ENCODE data around the gene ACSF3.
"Not testable (repeated sequence)": the region's sequence is repeated elsewhere in the genome, so short reads cannot be mapped to it uniquely, and the experiment has no call there.

ACSF3 gene

DNA sequence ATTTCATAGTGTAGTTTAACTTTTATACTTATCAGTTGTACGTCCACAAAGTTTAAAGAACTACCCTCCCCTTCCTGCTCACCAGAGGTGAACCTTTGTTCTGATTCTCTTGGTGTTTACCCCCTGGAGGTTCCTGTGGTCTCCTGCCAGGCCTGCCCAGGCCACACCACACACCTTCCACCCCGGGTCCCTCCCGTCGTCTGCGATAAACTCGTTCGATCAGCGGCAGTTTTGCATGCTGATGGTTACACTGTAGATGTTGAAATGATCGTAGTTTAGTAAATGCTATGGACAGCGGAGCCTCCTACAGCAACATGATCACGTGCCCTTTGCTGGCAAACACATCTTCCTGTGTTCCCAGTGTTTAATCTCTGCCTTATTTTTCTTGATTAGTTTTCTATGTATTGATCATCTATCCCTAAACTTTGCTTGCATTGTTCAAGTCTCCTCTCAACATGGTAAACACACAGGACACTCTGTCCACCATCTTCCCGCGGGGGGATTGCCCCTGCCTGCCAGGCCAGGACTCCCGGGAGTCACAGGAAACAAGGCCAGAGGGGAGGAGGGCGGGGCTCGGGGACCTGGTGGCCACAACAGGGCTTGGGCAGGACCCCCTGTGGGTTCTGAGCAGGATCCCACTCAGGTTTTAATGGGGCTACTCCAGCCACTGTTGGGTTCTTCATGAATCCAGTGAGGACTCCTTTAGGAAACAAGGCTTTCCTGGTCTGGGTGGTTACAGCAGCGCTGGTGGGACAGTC, 2.8 kb upstream of the ACSF3 start:
- H3K27me3 Mint-ChIP-seq: peaks cover 2% of the 10 kb centered on the region
- H3K9me3 Mint-ChIP-seq: no peaks in the 10 kb centered on the region
- H3K4me3 Mint-ChIP-seq: no peak overlapping the region
- H3K27ac Mint-ChIP-seq: no peak overlapping the region
- ATAC-seq: no peak
- DNase-seq: no peak
- H3K4me1 Mint-ChIP-seq: peaks cover 18% of the 10 kb centered on the region
- peaks cover 3% of the 10 kb centered on the region for H3K36me3 Mint-ChIP-seq (ENCODE audit: low read depth)

DNA sequence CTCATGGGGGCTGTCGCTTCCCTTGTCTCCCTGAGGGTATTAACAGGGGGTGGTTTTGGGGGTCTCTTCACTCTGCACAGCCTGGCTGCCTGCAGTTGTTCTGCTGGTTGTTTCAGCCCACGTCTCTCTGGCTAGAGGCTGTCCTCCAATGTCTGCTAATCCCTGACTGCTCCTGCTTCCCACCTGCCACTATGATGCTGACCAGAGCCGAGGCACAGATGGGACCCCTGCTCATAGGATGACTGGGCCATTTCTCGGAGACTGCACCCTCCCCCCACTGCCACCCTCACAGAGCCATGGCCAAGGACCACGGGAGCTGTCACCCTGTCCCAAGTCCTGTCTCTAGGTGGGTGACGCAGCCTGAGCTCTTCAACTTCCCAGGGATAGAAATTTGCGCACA, 1.6 kb upstream of the ACSF3 start:
- H3K4me1 Mint-ChIP-seq: peaks cover 30% of the 10 kb centered on the region
- peaks cover 2% of the 10 kb centered on the region for H3K27me3 Mint-ChIP-seq
- H3K4me3 Mint-ChIP-seq: peak overlapping the region; percentile 13
- ATAC-seq: no peak
- H3K27ac Mint-ChIP-seq: no peak overlapping the region
- no peaks in the 10 kb centered on the region for H3K9me3 Mint-ChIP-seq
- H3K36me3 Mint-ChIP-seq (ENCODE audit: low read depth): peaks cover 3% of the 10 kb centered on the region
- DNase-seq: no peak

DNA sequence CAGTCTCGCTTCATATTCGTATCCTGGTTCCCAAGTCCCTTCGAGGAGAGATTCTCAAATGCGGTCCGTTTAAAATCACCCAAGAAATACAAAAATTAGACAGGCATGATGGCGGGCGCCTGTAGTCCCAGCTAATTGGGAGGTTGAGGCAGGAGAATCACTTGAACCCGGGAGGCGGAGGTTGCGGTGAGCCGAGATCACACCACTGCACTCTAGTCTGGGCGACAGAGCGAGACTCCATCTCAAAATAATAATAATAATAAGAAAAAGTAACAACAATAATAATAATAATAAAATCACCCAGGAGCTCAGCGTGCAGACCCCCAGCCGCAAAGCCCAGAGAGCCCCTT, 425 bp upstream of the ACSF3 start:
- not testable (repeated sequence) for H3K36me3 Mint-ChIP-seq (ENCODE audit: low read depth); H3K27me3 Mint-ChIP-seq; DNase-seq; ATAC-seq; H3K9me3 Mint-ChIP-seq
- Mint-ChIP-seq H3K4me1 (peaks cover 42% of the 10 kb centered on the region), H3K4me3 (peak overlapping the region; percentile 65), H3K27ac (peak overlapping the region; percentile 73)

DNA sequence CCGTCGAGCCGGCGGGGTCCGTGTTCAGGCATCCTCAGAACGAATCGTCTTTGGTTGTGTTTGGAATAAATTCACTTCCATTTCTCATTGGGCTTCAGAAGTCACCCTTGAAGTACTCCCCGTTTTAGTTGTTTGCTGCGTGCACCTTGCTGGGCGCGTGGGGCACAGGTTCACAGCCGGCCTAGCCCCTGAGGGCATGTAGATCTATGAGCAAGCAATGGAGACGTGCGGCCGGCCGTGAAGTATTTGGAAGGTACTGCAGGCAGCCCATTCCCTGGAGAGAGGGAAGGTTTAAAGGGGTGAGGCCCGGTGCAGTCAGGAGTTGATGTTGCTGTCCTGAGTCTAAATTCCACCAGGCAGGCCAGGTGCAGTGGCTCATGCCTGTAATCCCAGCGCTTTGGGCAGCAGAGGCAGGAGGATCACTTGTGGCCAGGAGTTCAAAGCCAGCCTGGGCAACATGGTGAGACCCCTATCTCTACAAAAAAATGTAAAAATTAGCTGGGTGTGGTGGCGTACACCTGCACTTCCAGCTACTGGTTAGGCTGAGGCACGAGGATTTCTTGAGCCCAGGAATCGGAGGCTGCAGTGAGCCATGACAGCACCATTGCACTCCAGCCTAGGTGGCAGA, 714 bp downstream of the ACSF3 start:
- Mint-ChIP-seq H3K36me3 (ENCODE audit: low read depth) (peaks cover 10% of the 10 kb centered on the region), H3K9me3 (no peaks in the 10 kb centered on the region), H3K27me3 (peaks cover 2% of the 10 kb centered on the region), H3K4me3 (peak overlapping the region; percentile 99), H3K4me1 (peaks cover 52% of the 10 kb centered on the region), H3K27ac (peak overlapping the region; percentile 98)
- no peak for ATAC-seq
- DNase-seq: peak; percentile 29

DNA sequence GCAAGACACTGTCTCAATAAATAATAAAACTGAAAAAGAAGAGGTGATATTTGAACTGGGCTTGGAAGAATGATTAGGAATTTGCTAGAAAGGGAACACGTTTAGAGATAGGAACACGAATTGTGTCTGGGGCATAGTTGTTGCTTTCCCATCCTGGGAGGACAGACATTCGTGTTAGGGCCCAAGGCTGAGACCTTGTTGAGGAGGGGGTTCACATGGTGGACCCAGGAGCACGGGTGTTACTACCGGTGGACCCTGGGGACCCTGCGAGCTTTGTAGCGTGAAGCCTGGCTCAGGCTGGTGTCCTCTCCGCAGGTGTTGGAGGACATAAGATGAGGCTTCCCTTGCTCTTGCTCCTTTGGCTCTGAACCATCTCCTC, 1.2 kb downstream of the ACSF3 start:
- no peak for ATAC-seq
- H3K27me3 Mint-ChIP-seq: no peaks in the 10 kb centered on the region
- peak overlapping the region; percentile 99 for H3K4me3 Mint-ChIP-seq
- peak overlapping the region; percentile 98 for H3K27ac Mint-ChIP-seq
- no peak for DNase-seq
- H3K4me1 Mint-ChIP-seq: peaks cover 57% of the 10 kb centered on the region
- no peaks in the 10 kb centered on the region for H3K9me3 Mint-ChIP-seq
- H3K36me3 Mint-ChIP-seq (ENCODE audit: low read depth): peaks cover 10% of the 10 kb centered on the region

DNA sequence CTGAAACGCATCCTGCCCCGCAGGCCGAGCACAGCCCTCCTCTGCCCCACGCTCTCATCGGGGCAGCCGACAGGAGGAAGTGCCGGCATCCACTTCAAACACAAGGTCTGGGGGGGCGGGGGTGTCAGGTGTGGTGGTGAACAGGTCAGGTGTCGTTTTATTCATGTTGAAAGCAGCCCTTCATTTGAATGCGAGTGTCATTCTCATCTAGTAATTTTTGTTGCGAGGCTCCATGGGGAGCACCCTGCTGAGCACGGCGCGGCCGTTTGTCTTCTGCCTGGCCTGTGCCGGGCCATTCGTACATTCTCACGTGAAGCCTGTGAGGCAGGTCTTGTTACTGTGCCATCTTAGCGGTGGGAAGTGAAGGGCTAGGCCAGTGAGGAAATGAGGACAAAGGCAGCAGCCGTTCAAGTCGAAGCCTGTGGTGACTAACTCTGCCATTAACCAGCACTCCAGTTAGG, 1.9 kb downstream of the ACSF3 start:
- Mint-ChIP-seq H3K4me3 (peak overlapping the region; percentile 99), H3K9me3 (no peaks in the 10 kb centered on the region), H3K27ac (peak overlapping the region; percentile 92), H3K36me3 (ENCODE audit: low read depth) (peaks cover 11% of the 10 kb centered on the region), H3K27me3 (no peaks in the 10 kb centered on the region), H3K4me1 (peaks cover 62% of the 10 kb centered on the region)
- ATAC-seq (no peak), DNase-seq (no peak)

DNA sequence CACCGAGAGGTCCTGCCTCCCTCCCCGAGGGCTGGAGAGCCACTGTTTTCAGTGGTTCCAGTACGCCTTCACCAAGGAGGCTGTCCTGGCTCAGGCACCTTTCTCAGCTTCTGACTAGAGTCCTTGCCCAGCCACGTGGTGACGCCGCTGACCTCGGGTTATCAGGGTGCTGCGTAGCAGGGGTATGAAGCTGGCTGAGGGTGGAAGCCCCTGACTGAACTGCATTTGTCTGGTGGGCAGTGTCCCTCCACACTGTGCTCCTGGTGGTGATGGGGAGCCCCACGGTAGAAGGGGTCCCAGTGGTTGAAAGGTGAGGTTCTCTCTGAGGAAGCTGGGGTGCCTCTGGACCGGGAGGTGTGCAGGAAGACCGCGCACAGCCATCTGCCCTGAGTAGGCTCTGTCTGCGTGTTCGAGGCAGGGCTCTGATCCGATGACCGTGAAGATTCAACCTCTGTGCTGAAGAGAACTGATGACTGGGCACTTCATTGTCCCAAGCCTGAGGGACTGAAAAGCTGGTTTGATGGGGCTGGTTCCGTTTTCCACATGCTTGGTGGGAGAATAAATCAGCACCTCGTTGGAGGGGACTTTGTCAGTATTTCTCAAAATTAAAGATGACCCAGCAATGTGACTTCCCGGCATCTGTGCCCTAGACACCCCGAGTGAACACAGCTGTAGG, 2.5 kb downstream of the ACSF3 start:
- no peak for ATAC-seq
- H3K9me3 Mint-ChIP-seq: no peaks in the 10 kb centered on the region
- peak overlapping the region; percentile 99 for H3K4me3 Mint-ChIP-seq
- peaks cover 12% of the 10 kb centered on the region for H3K36me3 Mint-ChIP-seq (ENCODE audit: low read depth)
- no peak for DNase-seq
- peak overlapping the region; percentile 92 for H3K27ac Mint-ChIP-seq
- no peaks in the 10 kb centered on the region for H3K27me3 Mint-ChIP-seq
- H3K4me1 Mint-ChIP-seq: peaks cover 63% of the 10 kb centered on the region

DNA sequence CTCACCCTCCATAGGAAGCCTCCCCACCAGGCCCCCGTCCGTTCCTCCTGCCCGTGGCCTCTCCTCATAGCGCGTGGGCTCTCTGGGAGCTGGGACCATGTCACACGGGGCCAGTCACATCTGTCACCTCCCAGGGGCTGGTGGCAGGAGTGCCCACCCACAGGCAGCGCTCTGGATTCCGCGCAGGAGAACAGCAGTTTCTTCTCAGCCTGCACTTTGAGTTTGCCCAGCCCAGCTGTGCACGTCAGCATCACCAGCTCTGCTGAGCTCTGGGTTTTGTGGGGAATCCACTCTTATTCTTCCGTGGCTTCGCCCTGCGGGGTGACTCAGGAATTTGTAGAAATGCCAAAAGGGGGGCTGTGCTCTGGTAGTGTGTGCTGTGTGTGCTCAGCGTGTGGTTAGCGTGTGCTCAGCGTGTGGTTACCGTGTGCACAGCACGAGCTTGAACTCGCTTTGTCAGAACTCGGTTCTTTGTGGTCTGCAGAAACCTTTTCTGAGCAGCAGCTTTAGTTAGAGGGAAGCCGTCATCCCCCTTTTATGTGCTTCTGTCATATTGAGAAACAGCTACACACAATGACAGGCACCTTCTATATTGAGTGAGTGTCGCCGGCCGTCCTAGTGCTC, 3.2 kb downstream of the ACSF3 start:
- DNase-seq (peak; percentile 49), ATAC-seq (peak; percentile 88)
- H3K27ac Mint-ChIP-seq: peak overlapping the region; percentile 92
- H3K27me3 Mint-ChIP-seq: no peaks in the 10 kb centered on the region
- H3K4me3 Mint-ChIP-seq: peak overlapping the region; percentile 99
- H3K9me3 Mint-ChIP-seq: no peaks in the 10 kb centered on the region
- peaks cover 69% of the 10 kb centered on the region for H3K4me1 Mint-ChIP-seq
- peaks cover 19% of the 10 kb centered on the region for H3K36me3 Mint-ChIP-seq (ENCODE audit: low read depth)

DNA sequence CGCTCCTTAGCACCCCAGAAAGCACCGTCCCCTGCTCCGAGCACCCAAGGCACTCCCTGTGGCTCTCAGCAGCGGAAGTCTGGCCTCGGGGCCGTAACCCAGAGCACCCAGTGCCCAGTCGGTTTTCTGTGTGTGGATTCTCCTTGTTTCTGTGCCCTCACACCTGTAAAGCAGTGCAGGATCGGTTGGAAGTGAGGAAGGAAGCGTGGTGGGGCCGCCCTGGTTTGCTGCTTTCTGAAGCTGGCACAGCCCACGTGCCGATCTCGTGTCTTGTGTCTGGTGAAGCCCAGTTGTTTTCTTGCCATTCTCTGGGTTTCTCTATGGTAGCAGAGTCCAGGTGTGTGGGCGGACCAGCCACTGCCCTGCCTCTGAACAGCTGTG, 3.7 kb downstream of the ACSF3 start:
- ATAC-seq (no peak), DNase-seq (no peak)
- H3K4me3 Mint-ChIP-seq: peak overlapping the region; percentile 99
- peak overlapping the region; percentile 92 for H3K27ac Mint-ChIP-seq
- H3K9me3 Mint-ChIP-seq: no peaks in the 10 kb centered on the region
- peaks cover 69% of the 10 kb centered on the region for H3K4me1 Mint-ChIP-seq
- peaks cover 21% of the 10 kb centered on the region for H3K36me3 Mint-ChIP-seq (ENCODE audit: low read depth)
- no peaks in the 10 kb centered on the region for H3K27me3 Mint-ChIP-seq

DNA sequence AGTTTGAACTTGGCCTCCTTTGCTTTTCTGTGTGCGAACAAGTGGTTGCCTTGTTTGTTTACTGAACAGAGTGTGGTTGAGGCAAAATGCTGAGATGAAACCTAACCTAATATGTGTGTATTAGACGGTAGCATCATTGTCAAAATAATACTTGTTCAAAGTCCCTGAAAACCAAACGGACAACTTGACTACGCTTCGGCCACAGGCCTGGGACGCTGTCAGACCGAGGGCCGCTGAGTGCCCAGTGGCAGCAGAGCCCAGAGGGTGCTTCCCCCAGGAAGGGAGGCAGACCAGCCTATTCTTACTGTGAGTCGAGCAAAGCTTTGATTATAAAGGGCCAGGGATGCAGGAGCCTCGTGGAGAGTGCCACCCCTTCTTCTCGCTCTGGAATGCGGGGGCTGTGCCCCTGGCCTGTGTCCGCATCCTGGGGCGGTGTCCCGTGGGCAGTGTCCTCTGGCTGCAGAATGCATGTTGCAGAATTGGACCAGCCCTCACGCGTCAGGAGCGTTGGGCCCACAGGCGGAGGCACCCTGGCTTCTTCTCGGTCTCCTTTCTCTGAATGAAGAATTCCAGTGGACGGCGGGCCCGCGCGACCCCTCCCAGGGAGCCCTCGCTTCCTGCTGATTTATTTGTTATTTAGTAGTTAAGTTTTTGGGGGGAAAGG, 5.2 kb downstream of the ACSF3 start:
- Mint-ChIP-seq H3K4me3 (peak overlapping the region; percentile 99), H3K9me3 (no peaks in the 10 kb centered on the region), H3K4me1 (peaks cover 69% of the 10 kb centered on the region), H3K27ac (peak overlapping the region; percentile 68), H3K27me3 (no peaks in the 10 kb centered on the region), H3K36me3 (ENCODE audit: low read depth) (peaks cover 33% of the 10 kb centered on the region)
- no peak for DNase-seq
- no peak for ATAC-seq

DNA sequence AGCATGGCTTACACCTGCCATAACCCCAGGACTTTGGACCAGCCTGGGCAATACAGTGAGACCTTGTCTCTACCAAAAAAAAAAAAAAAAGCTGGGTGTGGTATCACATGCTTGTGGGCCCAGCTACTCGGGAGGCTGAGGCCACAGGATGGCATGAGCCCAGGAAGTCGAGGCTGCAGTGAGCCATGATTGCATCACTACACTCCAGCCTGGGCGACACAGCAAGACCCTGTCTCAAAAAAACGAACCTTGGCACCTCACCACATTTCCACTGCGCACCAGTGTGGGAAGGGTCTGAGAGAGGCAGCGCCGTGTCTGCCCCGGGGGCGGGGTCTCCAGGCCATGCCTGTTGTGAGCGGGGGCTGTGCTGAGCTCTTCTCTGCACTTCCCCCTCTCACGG, 6.3 kb downstream of the ACSF3 start:
- peaks cover 61% of the 10 kb centered on the region for H3K4me1 Mint-ChIP-seq
- DNase-seq (peak; percentile 41), ATAC-seq (no peak)
- H3K36me3 Mint-ChIP-seq (ENCODE audit: low read depth): peaks cover 31% of the 10 kb centered on the region
- no peaks in the 10 kb centered on the region for H3K9me3 Mint-ChIP-seq
- no peak overlapping the region for H3K27ac Mint-ChIP-seq
- H3K27me3 Mint-ChIP-seq: no peaks in the 10 kb centered on the region
- no peak overlapping the region for H3K4me3 Mint-ChIP-seq

DNA sequence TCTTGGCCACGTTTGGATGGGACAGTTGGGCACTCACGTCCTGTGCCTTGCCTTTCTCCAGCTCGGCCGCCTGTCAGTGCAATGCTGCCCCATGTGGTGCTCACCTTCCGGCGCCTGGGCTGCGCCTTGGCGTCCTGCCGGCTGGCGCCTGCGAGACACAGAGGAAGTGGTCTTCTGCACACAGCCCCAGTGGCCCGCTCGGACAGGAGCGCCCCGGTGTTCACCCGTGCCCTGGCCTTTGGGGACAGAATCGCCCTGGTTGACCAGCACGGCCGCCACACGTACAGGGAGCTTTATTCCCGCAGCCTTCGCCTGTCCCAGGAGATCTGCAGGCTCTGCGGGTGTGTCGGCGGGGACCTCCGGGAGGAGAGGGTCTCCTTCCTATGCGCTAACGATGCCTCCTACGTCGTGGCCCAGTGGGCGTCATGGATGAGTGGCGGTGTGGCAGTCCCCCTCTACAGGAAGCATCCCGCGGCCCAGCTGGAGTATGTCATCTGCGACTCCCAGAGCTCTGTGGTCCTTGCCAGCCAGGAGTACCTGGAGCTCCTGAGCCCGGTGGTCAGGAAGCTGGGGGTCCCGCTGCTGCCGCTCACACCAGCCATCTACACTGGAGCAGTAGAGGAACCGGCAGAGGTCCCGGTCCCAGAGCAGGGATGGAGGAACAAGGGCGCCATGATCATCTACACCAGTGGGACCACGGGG, 7.1 kb downstream of the ACSF3 start:
- H3K4me3 Mint-ChIP-seq: no peak overlapping the region
- no peak for ATAC-seq
- DNase-seq: no peak
- H3K27me3 Mint-ChIP-seq: no peaks in the 10 kb centered on the region
- no peaks in the 10 kb centered on the region for H3K9me3 Mint-ChIP-seq
- H3K27ac Mint-ChIP-seq: peak overlapping the region; percentile 70
- peaks cover 33% of the 10 kb centered on the region for H3K36me3 Mint-ChIP-seq (ENCODE audit: low read depth)
- peaks cover 53% of the 10 kb centered on the region for H3K4me1 Mint-ChIP-seq

DNA sequence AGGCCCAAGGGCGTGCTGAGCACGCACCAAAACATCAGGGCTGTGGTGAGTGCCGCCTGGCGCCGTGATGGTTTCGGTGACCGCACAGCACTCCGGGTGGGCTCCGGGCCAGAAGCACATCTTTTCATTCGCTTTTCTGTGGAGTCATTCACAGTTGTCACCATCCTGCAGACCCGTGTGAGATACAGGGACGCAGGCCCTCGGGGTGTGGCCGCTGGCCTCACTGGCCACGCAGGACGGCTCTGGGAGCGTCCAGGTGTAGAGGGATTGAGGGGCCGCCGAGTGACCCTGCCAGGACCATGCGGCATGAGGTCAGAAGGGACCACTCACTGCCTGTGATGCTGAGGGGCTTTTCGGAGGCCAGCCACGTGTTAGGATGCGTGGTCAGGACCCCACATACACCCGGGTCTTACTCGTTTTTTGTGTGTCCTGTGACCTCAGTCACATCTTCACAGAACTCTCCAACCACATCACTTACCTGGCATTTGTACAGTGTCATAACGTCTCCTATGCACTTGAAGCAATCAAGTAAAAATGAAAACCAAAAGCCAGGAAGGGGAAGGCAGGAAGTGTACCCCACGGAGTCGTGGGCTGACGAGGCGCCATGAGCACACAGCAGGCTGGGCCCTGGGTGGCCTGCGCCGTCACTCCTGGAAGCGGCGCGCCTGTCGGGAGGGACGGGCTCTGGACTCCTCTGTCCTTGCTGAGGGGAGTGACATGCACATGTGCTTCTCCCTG, 7.8 kb downstream of the ACSF3 start:
- no peak overlapping the region for H3K27ac Mint-ChIP-seq
- H3K4me3 Mint-ChIP-seq: no peak overlapping the region
- no peak for ATAC-seq
- no peak for DNase-seq
- H3K9me3 Mint-ChIP-seq: no peaks in the 10 kb centered on the region
- H3K27me3 Mint-ChIP-seq: no peaks in the 10 kb centered on the region
- peaks cover 46% of the 10 kb centered on the region for H3K4me1 Mint-ChIP-seq
- H3K36me3 Mint-ChIP-seq (ENCODE audit: low read depth): peaks cover 35% of the 10 kb centered on the region
